ENCODE data around the gene ATXN7L1. TPM values are rescaled to one million over a fixed set of nuclear protein-coding genes. Genes with fewer than 3 reads are reported as not detected.

Gene ATXN7L1
- total RNA-seq, 2 donors from 2014 or later: 12.6 to 28.1 TPM

DNA sequence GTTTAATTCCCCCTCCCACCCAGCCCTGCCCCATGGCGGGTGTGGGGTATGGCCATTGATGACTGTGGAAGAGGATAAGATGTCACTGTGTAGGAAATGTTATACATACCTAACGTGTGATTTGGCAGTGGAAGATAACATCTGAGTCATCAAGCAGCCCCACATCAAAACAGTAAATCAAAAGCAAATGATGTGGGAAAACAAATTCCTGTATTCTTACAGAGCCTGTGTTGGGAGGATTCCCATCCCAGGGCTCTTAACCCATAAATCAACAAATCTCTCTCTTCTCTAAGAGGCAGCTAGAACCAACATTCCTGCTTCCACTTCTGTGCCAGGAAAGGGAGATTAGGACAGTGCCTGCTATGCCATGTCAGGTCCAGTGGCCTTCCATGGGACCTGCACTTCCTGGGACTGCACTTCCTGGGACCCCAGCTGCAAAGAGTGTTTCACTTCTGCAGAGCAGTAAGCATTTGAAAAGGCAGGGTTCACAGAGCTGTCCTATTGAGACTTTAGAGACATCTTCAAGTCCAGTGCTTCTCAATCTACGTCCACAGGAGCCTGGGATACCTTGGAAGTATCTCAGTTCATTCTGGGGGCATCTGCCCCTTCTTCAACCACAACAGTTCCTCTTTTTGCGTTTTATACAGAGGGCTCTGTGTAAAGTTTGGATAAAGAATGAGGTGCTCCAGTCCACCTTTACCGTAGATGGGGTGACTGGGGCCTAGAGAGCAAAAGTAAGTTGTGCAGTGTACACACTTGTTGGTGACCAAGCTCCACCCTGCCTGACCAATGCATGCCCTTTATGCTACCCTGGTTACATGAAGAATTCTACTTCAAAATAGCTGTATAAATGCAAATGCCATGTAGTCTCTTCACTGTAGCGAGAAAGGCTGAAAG is 45.7 kb downstream of the ATXN7L1 start:
- peak; percentile 30 for DNase-seq (ENCODE audit: low spot score)
- H3K9me3 ChIP-seq: no peaks in the 10 kb centered on the region
- peak overlapping the region in 1 of 2 donors; percentile 24 for H3K27ac ChIP-seq
- no peak overlapping the region for H3K4me3 ChIP-seq
- H3K36me3 ChIP-seq: no peaks in the 10 kb centered on the region
- intact Hi-C loops (cut with DNase I): loop anchor here (5.0 kb wide), 1 partner anchor 33 kb away; no protein-coding TSS in a partner anchor
- H3K27me3 ChIP-seq (replicated peaks; ENCODE audit: insufficient read depth): no peaks in the 10 kb centered on the region
- peaks cover 3% of the 10 kb centered on the region for H3K4me1 ChIP-seq (replicated peaks)
- TF ChIP-seq POLR2AphosphoS5 (IDR thresholded peaks at IDR 0.05): peak; percentile 62
- TF ChIP-seq, protein P1, sequence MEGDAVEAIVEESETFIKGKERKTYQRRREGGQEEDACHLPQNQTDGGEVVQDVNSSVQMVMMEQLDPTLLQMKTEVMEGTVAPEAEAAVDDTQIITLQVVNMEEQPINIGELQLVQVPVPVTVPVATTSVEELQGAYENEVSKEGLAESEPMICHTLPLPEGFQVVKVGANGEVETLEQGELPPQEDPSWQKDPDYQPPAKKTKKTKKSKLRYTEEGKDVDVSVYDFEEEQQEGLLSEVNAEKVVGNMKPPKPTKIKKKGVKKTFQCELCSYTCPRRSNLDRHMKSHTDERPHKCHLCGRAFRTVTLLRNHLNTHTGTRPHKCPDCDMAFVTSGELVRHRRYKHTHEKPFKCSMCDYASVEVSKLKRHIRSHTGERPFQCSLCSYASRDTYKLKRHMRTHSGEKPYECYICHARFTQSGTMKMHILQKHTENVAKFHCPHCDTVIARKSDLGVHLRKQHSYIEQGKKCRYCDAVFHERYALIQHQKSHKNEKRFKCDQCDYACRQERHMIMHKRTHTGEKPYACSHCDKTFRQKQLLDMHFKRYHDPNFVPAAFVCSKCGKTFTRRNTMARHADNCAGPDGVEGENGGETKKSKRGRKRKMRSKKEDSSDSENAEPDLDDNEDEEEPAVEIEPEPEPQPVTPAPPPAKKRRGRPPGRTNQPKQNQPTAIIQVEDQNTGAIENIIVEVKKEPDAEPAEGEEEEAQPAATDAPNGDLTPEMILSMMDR (IDR thresholded peaks at IDR 0.05): no peak
- 49% methylated on average over 6 of the region's 6 CpGs for WGBS

DNA sequence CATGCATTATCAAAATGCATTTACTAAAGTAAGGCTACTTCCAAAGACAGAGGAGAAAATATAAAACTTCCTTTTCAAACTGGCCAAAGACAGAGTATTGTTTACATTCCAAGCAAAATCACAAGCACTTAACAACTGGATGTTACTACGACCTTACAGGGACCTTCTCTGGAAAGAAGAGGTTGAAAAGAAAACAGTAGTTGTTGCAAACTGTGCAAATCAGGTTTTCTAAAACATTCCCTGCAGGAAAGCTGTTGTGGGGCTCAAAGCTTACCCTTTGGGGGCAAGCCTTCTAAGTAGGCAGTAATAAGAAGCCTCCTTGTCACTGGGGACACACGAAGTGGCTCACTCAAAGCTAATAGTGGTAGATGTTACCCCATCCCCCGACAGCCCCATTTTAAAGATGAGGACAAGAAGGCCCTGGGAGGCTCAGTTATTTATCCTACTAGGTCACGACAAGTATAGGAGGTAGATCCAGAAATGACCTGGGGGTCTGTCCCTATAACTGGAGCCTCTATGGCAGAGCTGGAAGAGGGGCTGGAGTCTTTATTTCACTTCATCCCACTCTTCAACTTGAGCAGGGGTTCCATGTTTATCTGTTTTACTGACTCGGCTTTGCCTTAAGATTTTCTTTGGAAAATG is 46.6 kb downstream of the ATXN7L1 start:
- H3K9me3 ChIP-seq: no peaks in the 10 kb centered on the region
- no peaks in the 10 kb centered on the region for H3K27me3 ChIP-seq (replicated peaks; ENCODE audit: insufficient read depth)
- DNase-seq (ENCODE audit: low spot score): no peak
- H3K27ac ChIP-seq: peak overlapping the region in 1 of 2 donors; percentile 24
- intact Hi-C loops (cut with DNase I): loop anchor here (5.0 kb wide), 1 partner anchor 33 kb away; no protein-coding TSS in a partner anchor
- no peak overlapping the region for H3K4me3 ChIP-seq
- peaks cover 3% of the 10 kb centered on the region for H3K4me1 ChIP-seq (replicated peaks)
- no peak for TF ChIP-seq POLR2AphosphoS5 (IDR thresholded peaks at IDR 0.05)
- no peak for TF ChIP-seq POLR2A (IDR thresholded peaks at IDR 0.05)
- TF ChIP-seq, protein P1 (IDR thresholded peaks at IDR 0.05): no peak
- 66% methylated on average over 5 of the region's 5 CpGs for WGBS
- no peaks in the 10 kb centered on the region for H3K36me3 ChIP-seq

DNA sequence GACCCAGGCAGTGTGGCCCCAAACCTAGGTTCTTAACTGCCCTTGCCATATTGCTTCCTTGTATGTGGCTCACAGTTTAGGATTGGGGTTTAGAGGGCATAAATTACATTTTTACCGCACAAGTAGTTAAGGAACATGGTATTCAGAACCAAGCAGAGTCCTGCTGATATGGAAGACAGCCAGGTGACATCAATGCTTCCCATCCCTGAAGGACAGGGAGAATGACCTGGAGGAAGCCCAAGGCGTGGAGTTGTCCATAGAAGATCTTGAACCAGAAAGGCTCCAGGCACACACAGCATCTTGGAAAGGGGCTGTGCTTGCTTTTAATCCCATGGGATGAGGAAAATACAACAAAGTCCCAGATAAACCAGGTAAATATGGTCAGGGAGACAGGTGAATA is 48.3 kb downstream of the ATXN7L1 start:
- intact Hi-C loops (cut with DNase I): no loop called here
- TF ChIP-seq POLR2A (IDR thresholded peaks at IDR 0.05): no peak
- no peak for TF ChIP-seq POLR2AphosphoS5 (IDR thresholded peaks at IDR 0.05)
- TF ChIP-seq, protein P1 (IDR thresholded peaks at IDR 0.05): no peak
- no peak overlapping the region for H3K27ac ChIP-seq

DNA sequence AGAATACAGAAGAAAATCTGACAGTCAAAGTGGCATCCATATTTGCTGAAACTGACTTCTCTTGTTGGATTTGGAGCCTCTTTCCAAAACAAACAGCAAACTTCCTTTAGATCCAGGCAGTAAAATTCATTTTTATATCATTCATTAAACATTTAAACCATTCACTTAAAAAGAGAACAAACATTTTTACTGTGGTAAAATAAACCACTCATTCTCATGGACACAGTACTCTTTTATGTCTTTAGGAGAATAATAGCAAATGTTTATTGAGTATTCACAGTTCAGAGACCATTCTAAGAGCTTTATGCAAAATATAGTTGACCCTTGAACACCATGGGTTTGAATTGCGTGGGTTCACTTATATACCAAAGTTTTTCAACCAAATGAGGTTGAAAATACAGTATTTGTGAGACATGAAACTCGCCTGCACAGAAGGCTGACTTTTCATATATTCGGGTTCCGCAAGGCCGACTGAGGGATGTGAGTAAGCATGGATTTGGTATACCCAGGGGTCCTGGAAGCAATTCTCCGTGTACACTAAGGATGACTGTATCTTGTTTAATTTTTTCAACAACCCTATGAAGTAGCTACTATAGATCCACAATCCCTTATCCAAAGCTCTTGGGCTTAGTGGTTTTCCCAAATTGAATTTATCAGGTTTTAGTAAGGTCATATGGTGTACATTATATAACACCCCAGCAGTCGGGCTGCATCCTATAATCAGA is 49.1 kb downstream of the ATXN7L1 start:
- no peaks in the 10 kb centered on the region for H3K27me3 ChIP-seq (replicated peaks; ENCODE audit: insufficient read depth)
- intact Hi-C loops (cut with DNase I): no loop called here
- 58% methylated on average over 7 of the region's 7 CpGs for WGBS
- peaks cover 3% of the 10 kb centered on the region for H3K4me1 ChIP-seq (replicated peaks)
- no peaks in the 10 kb centered on the region for H3K36me3 ChIP-seq
- H3K4me3 ChIP-seq: no peak overlapping the region
- no peaks in the 10 kb centered on the region for H3K9me3 ChIP-seq
- H3K27ac ChIP-seq: no peak overlapping the region
- TF ChIP-seq, protein P1 (IDR thresholded peaks at IDR 0.05): no peak
- TF ChIP-seq POLR2AphosphoS5 (IDR thresholded peaks at IDR 0.05) (peak; percentile 79), POLR2A (IDR thresholded peaks at IDR 0.05) (no peak)
- no peak for DNase-seq (ENCODE audit: low spot score)

More for the DNA sequence above, 48.3 kb downstream of the ATXN7L1 start:
- no peaks in the 10 kb centered on the region for H3K9me3 ChIP-seq
- H3K4me3 ChIP-seq: no peak overlapping the region
- WGBS: 91% methylated on average over 2 of the region's 2 CpGs
- H3K4me1 ChIP-seq (replicated peaks): peaks cover 3% of the 10 kb centered on the region
- no peaks in the 10 kb centered on the region for H3K27me3 ChIP-seq (replicated peaks; ENCODE audit: insufficient read depth)
- H3K36me3 ChIP-seq: no peaks in the 10 kb centered on the region
- no peak for DNase-seq (ENCODE audit: low spot score)

Measured in prostate gland (tissue), 2 donors.